HG02840 (cell line): ENCODE results near the gene GMCL2.
"Not testable (repeated sequence)": the region's sequence is repeated elsewhere in the genome, so short reads cannot be mapped to it uniquely, and the experiment has no call there.

Source experiments
- ATAC-seq: cut with Tn5 transposase; IDR thresholded peaks from one replicate; pipeline ENCODE4 v1.9.1; 2021; ENCODE audit warnings: mild to moderate bottlenecking, moderate library complexity, moderate number of reproducible peaks; ENCODE audit not compliant: unreplicated experiment, low FRiP score

The GMCL2 gene, protein sequence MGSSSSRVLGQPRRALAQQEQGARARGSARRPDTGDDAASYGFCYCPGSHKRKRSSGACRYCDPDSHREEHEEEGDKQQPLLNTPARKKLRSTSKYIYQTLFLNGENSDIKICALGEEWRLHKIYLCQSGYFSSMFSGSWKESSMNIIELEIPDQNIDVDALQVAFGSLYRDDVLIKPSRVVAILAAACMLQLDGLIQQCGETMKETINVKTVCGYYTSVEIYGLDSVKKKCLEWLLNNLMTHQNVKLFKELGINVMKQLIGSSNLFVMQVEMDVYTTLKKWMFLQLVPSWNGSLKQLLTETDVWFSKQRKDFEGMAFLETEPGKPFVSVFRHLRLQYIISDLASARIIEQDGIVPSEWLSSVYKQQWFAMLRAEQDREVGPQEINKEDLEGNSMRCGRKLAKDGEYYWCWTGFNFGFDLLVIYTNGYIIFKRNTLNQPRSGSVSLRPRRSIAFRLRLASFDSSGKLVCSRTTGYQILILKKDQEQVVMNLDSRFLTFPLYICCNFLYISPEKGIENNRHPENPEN

DNA sequence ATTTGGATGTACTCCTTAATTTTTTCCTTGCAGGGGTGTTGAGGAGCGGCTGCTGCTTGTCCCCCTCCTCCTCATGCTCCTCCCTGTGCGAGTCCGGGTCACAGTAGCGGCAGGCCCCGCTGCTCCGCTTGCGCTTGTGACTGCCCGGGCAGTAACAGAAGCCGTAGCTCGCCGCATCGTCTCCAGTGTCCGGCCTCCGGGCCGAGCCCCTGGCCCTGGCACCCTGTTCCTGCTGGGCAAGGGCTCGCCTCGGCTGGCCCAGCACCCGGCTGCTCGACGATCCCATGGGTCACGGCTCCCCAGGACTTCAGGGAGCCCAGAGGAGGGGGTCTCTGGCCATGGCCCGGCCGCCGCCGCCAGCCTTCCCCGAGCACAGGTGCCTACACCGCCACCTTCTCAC is at the start of gene GMCL2:
Gene GMCL2, minus strand, starts transcription at position 358 of the 400 bp plus-strand sequence. Its CDS starts 72 bp downstream, at position 286.
- ATAC-seq: no peak

DNA sequence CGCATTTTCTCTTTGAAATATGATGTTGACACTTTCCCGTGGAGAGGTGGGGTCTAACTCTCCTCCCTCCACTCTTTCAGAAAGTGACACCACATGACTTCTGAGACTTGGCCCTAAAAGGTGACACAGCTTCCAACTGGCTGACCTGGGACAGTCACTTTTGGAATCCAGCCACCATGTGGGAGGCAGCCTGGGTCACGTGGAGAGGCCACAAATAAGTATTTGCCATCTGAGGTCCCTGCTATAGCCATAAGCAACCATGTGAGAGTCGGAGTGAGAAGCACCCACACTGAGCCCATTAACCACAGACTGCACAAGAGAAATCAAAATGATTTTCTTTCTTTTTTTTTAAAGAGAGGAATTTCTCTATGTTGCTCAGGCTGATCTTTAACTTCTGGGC is 49.5 kb upstream of the GMCL2 start:
- no peak for ATAC-seq

DNA sequence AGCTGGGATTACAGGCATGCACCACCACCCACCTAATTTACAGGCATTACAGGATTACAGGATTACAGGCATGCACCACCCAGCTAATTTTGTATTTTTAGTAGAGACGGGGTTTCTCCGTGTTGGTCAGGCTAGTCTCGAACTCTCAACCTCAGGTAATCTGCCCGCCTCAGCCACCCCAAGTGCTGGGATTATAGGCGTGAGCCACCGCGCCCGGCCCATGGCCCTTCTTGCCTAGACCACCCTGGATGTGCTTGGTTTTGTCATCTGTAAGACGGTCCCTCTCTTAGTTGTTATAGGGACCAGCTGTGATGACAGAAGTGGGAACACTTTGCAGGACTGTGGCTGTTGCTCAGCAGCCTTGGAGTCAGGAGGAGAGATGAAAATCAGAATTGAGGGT is 49.0 kb upstream of the GMCL2 start:
- no peak for ATAC-seq

DNA sequence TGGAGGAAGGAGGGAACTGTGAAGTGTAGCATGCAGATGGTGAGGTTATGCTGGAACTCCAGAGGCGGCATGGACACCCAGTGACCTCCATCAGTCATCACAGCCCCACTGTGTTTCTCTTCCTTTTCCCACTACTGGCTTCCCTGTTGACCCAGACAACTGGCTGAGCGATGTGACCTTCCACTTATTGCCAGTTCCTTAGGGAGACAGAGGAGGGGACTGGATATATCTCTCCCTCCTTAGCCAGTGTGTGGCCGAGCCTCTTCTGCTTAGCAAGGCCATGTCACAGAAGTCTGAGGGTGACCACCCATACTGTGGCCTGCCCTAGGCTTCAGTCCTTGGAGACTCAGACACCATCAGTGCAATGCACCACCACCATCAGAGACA is 48.4 kb upstream of the GMCL2 start:
- no peak for ATAC-seq

DNA sequence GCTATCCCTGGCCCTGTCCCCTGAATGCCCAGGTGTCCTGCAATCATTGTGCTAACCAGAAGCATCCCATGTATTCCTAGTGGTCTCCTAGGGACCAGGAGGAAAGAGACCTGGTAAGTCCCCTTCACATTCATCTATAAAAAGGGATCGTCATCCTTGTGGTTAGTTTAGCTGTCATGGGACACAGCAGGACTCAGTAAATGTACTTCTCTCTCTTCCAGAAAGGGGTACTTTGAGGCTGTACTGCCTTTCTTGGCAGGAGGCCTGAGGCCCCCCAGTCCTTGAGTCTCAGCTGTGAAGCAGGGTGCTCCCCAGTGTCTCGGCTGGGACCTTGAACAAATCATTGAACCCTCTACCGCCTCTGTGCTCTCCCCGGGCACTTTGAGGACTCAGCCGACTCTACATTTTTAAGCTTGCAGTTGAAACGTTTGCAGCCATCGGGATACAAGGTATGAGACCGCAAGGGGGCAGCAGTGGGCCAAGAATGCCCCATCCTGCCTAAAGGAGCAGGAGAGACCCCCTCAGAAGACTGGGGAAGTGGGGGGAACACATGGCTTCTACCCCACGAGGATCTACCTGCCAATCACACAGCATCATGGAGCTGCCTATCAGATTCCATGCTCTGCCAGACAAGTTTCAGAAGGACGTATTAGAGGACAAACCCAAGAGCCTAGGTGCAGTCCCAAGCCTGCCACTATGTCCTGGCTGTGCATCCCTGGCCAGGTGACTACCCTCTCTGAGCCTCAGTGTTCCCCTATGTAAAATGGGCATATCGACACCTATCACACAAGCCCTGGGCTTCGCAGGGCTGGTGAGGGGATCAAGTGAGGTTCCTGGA is 47.8 kb upstream of the GMCL2 start:
- no peak for ATAC-seq

DNA sequence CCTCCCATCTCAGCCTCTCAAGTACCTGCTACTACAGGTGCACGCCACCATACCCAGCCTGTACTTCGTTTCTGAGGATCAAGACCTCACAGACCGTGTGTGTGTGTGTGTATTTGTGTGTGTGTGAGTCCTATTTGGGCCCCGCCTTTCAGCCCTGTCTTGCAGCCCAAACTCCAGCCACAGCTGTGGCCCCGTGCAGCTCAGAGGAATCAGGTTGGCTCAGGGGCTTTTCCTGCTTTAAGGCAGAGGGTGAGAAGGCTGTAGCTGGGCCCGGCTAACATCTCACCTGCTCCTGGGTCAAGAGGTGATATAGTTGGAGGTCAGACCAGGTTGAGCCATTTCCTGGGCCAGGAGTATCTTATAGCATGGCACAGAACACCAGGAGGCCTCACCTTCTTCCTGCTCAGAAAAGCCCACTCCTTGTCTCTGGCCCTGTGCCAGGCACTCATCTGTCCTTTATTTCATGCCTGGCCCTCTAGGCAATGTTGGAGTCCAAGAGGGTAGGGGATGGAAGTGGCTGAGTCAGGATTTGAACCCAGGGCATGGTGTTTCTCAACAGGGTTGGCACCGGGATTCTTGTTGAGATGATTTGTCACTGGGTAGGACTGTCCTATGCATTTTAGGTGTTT is 47.1 kb upstream of the GMCL2 start:
- ATAC-seq: no peak

DNA sequence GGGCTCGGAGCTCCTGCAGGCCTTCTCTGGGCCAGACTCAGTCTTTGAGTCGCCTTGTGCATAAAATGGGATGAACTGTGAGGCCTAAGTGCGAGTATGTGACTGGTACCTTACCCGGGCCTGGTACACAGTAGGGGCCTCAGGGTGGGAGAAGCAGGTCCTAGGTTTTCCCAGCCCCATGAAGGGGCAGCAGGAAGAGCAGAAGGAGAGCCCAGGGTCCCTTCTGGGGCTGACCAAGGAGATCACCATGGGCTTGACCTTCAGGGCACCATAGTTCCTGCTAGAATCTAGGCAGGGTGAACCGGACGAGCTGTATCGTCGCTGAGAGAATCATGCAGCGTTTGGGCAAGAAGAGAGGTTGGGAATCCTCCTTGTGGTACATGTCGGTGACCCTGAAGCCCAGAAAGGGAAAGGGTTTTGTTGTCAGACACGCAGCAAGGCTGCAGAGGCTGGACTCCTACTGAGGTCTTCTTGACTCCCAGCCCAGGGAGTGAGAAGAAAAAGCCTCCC is 45.8 kb upstream of the GMCL2 start:
- ATAC-seq: no peak

DNA sequence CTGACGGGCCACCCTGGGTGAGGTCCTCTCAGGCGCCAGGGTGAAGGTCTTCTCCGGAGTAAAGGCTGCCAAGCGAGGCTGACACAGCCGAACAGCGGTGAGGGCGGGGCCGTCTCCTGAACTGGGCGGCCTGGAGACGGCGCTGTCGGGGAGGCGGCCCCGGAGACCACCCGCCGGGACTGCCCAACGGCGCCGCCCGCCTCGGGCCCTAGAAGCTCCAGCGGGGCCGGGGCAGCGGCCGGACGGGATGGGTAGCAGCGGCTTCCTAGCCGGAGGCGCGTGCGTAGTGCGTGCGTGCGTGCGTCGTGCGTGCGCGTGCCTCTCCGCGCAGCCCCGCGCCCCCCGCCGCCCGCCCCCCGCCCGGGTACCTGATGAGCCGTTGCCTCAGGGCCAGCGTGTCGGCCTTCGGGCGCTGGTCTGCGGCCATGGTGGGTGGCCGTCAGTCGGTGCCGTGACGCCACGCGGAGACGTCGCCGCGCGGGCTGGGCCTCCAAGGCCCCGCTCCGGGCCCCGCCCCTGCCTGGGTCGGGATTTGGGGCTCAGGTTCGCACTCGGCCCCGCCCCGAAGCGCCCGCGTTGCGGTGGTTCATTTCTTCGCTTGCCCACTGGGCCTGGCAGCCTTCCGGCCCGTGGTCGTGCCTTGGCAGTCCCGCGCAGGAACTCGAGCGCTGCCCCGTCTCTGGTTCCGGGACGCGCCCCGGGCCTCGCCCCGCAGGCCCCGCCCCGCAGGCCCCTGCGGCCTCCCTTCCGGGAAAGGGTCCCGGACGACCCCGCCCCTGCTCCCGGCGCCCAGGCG is 45.2 kb upstream of the GMCL2 start, which contains the start of gene PHYKPL:
Gene PHYKPL, minus strand, starts transcription at position 679 of the 796 bp plus-strand sequence. Its CDS starts 252 bp downstream, at position 427.
- ATAC-seq: peak; percentile 63

DNA sequence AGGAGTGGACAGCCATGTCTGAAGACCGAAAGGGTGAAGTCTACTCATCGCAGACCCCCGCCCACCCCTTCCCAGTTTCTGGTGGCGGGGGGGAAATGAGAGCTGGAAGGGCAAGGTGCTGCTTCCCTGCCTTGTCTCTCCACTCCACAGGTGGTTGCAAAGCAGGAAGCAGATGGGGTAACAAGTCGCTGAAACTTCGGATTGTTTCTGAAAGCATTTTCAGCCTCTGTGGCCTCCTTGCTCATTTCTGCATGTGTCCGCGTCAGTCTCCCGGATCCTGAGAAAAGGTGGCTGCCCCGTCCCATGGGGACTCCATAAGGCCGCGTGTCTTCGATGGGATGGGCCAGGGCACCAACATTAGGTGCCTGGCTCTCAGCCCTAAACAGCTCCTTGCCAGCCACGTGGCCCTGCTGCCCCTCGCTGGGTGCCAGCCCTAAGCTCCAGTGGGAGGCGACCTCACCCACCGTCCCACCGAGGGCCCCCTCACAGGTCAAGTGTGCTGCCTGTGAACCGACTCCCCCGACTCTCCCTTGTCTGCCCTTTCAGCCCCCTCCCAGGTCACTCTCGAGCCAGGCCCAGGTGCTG is 44.5 kb upstream of the GMCL2 start:
- ATAC-seq: no peak

DNA sequence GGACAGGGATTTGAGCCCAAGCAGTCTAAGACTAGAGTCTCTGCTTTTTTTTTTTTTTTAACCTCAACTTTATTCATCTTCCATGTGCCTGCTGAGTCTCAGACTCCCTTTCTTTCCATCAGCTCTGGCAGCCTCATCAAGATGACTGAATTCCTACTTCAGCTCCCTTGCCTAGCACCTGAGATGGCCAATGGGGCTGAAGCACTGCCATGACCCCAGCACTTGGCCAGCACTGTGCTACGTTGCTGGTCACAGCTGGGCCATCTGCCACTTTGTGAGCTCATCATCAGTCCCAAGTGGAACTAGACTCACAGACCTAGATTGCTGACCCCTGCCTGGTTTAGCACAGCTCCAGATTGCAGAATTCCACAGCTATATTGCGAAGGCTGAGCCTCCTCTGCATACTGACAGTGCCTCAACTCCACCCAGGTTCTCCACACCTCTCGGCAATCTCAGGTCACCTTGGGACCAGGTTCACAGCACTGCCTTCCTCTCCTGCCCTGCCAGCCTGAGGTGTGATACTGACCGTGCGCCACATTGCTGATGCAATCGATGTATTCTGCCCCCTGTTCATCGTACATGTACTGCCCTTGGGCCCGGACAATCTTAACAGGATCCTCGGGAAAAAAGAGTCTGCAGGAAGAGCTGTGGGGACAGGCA is 43.8 kb upstream of the GMCL2 start:
- no peak for ATAC-seq

DNA sequence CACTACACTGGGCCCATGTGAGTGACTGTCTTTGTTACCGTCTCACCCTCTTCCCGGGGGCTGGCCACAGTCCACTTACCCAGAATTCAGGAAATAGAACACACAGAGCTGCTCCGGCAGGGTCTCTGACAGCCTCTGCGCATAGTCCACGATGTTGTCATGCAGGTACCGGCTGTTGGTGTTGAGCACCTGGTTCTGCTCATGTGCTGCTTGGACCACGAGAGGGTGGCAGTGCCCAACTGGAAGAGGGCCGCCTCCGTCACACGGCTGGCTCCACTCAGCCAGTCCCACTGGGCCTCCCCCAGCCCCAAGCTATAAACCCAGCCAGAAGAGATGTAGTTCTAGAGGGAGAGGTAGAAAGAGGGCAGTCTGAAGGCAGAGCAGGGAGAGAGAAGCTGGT is 42.7 kb upstream of the GMCL2 start:
- ATAC-seq: no peak

DNA sequence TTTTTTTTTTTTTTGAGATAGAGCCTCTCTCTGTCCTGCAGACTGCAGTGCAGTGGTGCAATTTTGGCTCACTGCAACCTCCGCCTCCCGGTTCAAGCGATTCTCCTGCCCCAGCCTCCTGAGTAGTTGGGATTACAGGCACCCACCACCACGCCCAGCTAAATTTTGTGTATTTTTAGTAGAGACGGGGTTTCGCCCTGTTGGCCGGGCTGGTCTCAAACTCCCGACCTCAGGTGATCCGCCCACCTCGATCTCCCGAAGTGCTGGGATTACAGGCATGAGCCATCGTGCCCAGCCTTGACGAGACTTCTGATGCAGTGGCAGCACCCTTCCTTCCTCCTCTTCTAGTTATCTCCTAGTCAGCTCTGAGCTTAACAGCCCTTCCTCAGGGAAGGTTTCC is 41.9 kb upstream of the GMCL2 start:
- not testable (repeated sequence) for ATAC-seq

DNA sequence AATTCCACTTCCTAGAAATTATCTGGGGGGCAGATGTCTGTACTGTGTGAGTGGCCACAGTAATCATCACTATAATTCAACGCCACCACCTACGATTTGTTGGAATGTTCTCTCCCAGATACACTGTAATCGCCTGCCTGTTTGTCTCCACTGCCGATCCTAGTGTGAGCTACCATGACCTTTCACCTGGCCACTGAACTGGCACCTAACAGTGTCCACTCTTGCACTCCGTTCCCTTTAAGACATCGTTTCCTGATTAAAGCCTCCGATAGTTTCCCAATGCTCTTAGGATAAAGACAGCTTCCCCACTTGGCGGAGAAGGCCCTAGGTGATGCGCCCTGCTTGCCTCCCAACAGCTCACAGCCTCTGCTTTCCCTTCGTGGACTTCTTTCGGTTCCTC is 41.4 kb upstream of the GMCL2 start:
- no peak for ATAC-seq

DNA sequence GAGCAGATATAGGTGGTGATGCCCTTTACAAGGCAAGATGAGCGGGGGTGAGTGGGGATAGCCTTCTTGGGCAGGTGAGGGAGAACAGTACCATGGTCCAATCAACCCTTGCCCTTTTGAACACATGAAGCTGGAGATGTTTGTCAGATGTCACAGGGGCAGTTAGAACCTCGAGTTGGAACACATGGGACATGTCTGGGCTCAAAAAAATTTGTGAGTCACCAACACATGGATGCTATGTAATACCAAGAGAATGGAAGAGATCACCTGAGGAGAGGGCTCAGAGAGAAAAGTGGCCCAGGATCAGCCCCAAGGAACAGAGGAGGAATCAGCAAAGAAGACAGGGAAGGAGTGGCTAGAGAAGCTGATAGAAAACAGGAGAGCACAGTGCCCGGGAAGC is 40.8 kb upstream of the GMCL2 start:
- no peak for ATAC-seq

DNA sequence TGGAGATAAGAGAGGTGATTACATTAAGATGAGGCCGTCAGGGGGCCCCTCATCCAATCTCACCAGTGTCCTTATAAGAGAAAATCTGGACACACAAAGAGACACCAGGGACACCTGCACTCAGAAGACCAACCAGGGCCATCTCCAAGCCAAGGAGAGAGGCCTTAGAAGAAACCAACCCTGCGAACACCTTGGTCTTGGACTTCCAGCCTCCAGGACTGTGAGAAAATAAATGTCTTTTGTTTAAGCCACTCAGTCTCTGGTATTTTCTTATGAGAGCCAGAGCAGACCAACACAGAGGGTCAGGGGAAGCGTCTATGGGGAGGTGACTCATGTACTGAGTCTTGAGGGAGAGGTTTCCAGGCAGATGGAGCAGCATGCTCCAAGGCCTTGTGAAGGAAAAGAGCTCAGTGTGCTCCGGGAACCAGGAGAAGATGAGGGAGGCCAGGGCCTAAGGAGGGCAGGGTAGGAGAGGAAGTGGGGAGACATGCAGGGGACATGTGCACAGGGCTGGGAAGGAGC is 40.0 kb upstream of the GMCL2 start:
- ATAC-seq: no peak

DNA sequence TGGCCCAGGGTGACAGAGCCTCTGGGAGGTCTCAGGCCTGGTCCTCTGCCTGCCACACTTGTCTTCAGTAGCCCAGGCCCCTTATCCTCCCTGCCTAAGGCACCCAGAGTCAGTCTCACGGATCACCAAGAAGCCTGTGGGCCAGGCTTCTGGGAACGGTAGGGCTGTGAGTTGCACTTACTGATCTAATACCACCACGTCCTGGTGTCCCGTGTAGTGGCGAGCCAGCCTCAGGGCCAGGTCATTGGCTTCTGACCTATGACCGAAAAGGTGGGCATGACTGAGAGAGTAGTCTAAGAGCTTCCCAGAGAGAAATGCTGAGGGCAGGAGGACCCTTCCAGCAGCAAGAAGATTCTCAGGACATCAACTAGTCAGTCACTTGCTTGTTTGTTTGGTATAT is 38.0 kb upstream of the GMCL2 start:
- no peak for ATAC-seq

DNA sequence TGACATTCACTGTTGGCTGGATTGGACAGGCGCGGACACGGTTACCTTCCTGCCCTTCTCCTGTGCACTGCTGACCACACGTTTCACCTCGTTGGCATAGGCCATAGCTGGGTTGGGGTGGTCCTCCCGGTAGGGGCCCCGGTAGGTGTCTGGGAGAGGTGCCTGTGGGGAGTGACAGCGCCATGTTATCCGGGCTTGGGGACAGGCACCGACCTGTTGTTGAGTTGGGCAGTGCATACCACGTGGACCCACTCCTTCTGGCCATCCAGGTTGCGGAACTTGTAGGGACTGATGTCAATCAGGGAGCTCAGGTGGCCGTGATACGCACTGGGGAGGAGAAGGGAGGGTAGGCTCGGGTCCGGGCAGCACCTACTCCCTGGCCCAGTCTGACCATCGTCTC is 37.2 kb upstream of the GMCL2 start:
- ATAC-seq: no peak

DNA sequence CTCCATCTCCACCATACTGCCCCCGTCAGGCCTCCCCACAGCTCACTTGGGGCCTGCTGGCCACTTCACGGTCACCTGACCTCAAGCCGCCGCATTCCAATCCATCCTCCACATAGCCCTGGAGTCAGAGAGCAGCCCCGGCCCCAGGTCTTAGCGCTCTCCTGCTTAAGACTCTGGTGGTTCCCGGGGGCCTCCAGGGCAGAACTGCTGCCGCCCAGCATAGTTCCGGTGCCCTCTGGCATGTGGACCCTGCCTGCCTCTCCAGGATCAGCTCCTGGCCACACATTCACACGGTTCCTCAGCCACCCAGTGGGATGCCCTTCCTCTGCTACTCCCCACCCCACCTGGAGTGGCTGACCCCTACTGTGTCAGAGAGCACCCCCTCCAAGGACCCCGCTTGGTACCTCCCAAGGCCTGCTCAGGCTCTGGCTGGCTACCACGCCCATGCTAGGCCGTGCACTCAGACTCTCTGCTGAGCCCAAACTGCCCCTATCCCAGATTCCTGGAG is 36.7 kb upstream of the GMCL2 start:
- ATAC-seq: no peak
